ENCODE data around the gene CRIM1. TPM values are rescaled to one million over a fixed set of nuclear protein-coding genes. Genes with fewer than 3 reads are reported as not detected.
A peak's percentile ranks its signal among the peaks of the same experiment; 100 is the strongest.
"Not testable (repeated sequence)": the region's sequence is repeated elsewhere in the genome, so short reads cannot be mapped to it uniquely, and the experiment has no call there.

CRIM1 gene, protein sequence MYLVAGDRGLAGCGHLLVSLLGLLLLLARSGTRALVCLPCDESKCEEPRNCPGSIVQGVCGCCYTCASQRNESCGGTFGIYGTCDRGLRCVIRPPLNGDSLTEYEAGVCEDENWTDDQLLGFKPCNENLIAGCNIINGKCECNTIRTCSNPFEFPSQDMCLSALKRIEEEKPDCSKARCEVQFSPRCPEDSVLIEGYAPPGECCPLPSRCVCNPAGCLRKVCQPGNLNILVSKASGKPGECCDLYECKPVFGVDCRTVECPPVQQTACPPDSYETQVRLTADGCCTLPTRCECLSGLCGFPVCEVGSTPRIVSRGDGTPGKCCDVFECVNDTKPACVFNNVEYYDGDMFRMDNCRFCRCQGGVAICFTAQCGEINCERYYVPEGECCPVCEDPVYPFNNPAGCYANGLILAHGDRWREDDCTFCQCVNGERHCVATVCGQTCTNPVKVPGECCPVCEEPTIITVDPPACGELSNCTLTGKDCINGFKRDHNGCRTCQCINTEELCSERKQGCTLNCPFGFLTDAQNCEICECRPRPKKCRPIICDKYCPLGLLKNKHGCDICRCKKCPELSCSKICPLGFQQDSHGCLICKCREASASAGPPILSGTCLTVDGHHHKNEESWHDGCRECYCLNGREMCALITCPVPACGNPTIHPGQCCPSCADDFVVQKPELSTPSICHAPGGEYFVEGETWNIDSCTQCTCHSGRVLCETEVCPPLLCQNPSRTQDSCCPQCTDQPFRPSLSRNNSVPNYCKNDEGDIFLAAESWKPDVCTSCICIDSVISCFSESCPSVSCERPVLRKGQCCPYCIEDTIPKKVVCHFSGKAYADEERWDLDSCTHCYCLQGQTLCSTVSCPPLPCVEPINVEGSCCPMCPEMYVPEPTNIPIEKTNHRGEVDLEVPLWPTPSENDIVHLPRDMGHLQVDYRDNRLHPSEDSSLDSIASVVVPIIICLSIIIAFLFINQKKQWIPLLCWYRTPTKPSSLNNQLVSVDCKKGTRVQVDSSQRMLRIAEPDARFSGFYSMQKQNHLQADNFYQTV
- 100 to 1,000 TPM; 731 to 946 (median 839) TPM for total RNA-seq (2021; fragmentation: NEBNext Ultra II Directional; extraction: Animal tissue kit (Norgen Biotek cat#: 25700))
- long read RNA-seq, full-length matches to known transcripts: 1 of 455 reads
- long read RNA-seq, partial matches to known transcripts: 21 of 455 reads
- long read RNA-seq, other reads (novel, unspliced or antisense): 433 of 455 reads

DNA sequence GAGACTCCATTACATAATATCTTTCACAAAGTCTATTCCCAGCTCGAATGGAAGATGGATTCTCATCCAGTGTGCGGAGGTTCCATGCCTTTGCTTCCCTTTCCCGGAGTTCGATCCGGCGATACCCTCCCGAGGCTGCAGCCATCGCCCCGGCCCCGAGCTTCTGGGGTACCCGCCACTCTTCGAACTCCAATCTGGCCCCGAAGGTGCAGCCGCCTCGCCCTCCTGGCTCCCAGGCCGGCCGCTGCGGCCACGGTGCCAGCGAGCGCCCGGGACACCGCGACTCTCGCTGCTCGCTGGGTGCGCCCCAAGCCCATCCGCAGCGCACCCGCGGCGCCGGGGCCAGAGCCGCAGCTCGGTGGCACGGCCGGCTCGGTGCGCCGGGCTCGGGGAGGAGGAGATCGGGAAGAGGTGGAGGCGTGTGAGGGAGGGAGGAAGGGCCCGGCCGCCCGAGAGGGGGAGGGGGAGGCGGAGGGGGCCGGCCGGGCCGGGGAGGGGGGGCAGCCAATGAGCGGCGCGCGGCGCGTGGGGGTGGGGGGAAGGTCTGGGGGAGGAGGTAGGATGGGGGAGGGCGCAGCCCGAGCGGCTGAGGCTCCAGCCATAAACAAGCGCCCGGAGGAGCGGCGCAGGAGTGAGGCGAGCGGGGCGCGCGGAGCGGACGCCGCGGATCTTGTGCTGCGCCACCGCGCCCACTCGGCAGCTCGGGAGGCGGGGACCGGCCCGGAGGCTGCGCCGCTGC lies at the start of gene CRIM1:
Gene CRIM1, plus strand, starts transcription at position 628 of the 739 bp plus-strand sequence. CDS start 515 bp downstream, outside the sequence.
- H3K4me3 Mint-ChIP-seq: peak within 1 kb of the TSS; percentile 99
- peaks cover 48% of the 10 kb centered on the region for H3K36me3 Mint-ChIP-seq (ENCODE audit: low read depth)
- TF ChIP-seq, protein P1, sequence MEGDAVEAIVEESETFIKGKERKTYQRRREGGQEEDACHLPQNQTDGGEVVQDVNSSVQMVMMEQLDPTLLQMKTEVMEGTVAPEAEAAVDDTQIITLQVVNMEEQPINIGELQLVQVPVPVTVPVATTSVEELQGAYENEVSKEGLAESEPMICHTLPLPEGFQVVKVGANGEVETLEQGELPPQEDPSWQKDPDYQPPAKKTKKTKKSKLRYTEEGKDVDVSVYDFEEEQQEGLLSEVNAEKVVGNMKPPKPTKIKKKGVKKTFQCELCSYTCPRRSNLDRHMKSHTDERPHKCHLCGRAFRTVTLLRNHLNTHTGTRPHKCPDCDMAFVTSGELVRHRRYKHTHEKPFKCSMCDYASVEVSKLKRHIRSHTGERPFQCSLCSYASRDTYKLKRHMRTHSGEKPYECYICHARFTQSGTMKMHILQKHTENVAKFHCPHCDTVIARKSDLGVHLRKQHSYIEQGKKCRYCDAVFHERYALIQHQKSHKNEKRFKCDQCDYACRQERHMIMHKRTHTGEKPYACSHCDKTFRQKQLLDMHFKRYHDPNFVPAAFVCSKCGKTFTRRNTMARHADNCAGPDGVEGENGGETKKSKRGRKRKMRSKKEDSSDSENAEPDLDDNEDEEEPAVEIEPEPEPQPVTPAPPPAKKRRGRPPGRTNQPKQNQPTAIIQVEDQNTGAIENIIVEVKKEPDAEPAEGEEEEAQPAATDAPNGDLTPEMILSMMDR (IDR thresholded peaks at IDR 0.05): no peak
- DNase-seq: peak; percentile 91
- peaks cover 65% of the 10 kb centered on the region for H3K4me1 Mint-ChIP-seq (ENCODE audit: low read depth)
- H3K9me3 Mint-ChIP-seq: peaks cover 8% of the 10 kb centered on the region
- peak within 1 kb of the TSS; percentile 89 for H3K27ac Mint-ChIP-seq
- H3K27me3 Mint-ChIP-seq (ENCODE audit: insufficient read depth): peaks cover 13% of the 10 kb centered on the region

GRCh38 chr2:36307441-36307840 lies 48.1 kb upstream of the CRIM1 start:
- H3K27me3 Mint-ChIP-seq (ENCODE audit: insufficient read depth): peaks cover 6% of the 10 kb centered on the region

GRCh38 chr2:36310444-36310843 lies 45.1 kb upstream of the CRIM1 start:
- H3K4me3 Mint-ChIP-seq; DNase-seq; H3K27ac Mint-ChIP-seq; H3K9me3 Mint-ChIP-seq; H3K4me1 Mint-ChIP-seq (ENCODE audit: low read depth); H3K36me3 Mint-ChIP-seq (ENCODE audit: low read depth): not testable (repeated sequence)
- peaks cover 15% of the 10 kb centered on the region for H3K27me3 Mint-ChIP-seq (ENCODE audit: insufficient read depth)

More at GRCh38 chr2:36307441-36307840, 48.1 kb upstream of the CRIM1 start:
- TF ChIP-seq, protein P1 (IDR thresholded peaks at IDR 0.05): no peak
- no peak overlapping the region for H3K4me3 Mint-ChIP-seq
- no peak for DNase-seq
- no peaks in the 10 kb centered on the region for H3K36me3 Mint-ChIP-seq (ENCODE audit: low read depth)
- H3K4me1 Mint-ChIP-seq (ENCODE audit: low read depth): no peaks in the 10 kb centered on the region
- no peak overlapping the region for H3K27ac Mint-ChIP-seq
- no peaks in the 10 kb centered on the region for H3K9me3 Mint-ChIP-seq

DNA sequence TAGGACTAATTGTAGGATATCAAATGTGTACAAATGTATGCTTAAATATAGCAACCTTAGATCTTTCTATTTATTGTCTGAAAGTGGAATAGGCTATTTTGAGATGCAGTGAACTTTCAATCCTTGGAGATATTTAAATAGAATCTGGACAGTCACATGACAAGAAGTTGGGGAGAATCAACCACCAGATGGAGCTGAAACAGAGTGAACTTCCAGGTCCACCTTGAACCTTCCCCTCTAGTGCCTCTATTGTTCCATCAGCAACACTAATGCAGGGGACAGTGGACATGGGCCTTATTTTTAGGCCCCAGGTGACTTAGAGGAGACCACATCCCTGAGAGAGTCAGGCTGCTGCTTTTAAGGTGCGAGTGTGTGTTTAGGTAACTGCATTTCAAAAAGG lies 37.0 kb upstream of the CRIM1 start:
- Mint-ChIP-seq H3K27ac (no peak overlapping the region), H3K9me3 (no peaks in the 10 kb centered on the region; the same call in 1 of the 2 replicates), H3K27me3 (ENCODE audit: insufficient read depth) (peaks cover 20% of the 10 kb centered on the region), H3K4me1 (ENCODE audit: low read depth) (no peaks in the 10 kb centered on the region), H3K4me3 (no peak overlapping the region), H3K36me3 (ENCODE audit: low read depth) (no peaks in the 10 kb centered on the region)
- TF ChIP-seq, protein P1 (IDR thresholded peaks at IDR 0.05): peak; percentile 65
- peak; percentile 11 for DNase-seq

- Mint-ChIP-seq H3K4me1 (ENCODE audit: low read depth) (no peaks in the 10 kb centered on the region), H3K27ac (no peak overlapping the region), H3K9me3 (peaks cover 11% of the 10 kb centered on the region; the same call in 1 of the 2 replicates), H3K36me3 (ENCODE audit: low read depth) (no peaks in the 10 kb centered on the region), H3K4me3 (no peak overlapping the region), H3K27me3 (ENCODE audit: insufficient read depth) (peaks cover 8% of the 10 kb centered on the region)
- peak; percentile 47 for DNase-seq
- TF ChIP-seq, protein P1 (IDR thresholded peaks at IDR 0.05): peak; percentile 77
These were observed 33.5 kb upstream of the CRIM1 start for GRCh38 chr2:36322108-36322507.

All from HFFc6 (cell line).